ENCODE data around the gene ZNF407. TPM values are rescaled to one million over a fixed set of nuclear protein-coding genes. Genes with fewer than 3 reads are reported as not detected.

Gene ZNF407
- total and polyA plus RNA-seq, 4 donors, result 1.3 to 21.1 (median 9.5) TPM

GRCh38 chr18:74724186-74724585 is 126.5 kb downstream of the ZNF407 start:
- Histone ChIP-seq H3K4me3 (ENCODE audit: low read length in 2 of 2) (no peak overlapping the region), H3K9me3 (ENCODE audit: control insufficient read depth, low read length) (no peaks in the 10 kb centered on the region), H3K36me3 (ENCODE audit: control insufficient read depth in 1 of 2, insufficient read depth in 2 of 2, low read length in 1 of 2) (no peaks in the 10 kb centered on the region), H3K27ac (ENCODE audit: low read depth in 1 of 2, low read length in 2 of 2) (no peak overlapping the region), H3K27me3 (ENCODE audit: control insufficient read depth in 1 of 2, insufficient read depth in 2 of 2, low read length in 1 of 2) (no peaks in the 10 kb centered on the region), H3K4me1 (ENCODE audit: control insufficient read depth in 1 of 2, insufficient read depth in 2 of 2, low read length in 2 of 2) (no peaks in the 10 kb centered on the region)
- intact Hi-C loops (cut with DNase I), result no loop called here
- no peak for ATAC-seq (ENCODE audit: low FRiP score)
- no peak for DNase-seq
- 76 to 89% methylated on average over 1 of the region's 1 CpG for WGBS, 2 donors

- H3K4me3 ChIP-seq (ENCODE audit: low read length in 2 of 2), result no peak overlapping the region
- WGBS, 2 donors, result 93 to 94% methylated on average over 3 of the region's 3 CpGs
- ATAC-seq (ENCODE audit: low FRiP score) (no peak), DNase-seq (no peak)
- no peaks in the 10 kb centered on the region for H3K27me3 ChIP-seq (ENCODE audit: control insufficient read depth in 1 of 2, insufficient read depth in 2 of 2, low read length in 1 of 2)
- no peaks in the 10 kb centered on the region for H3K36me3 ChIP-seq (ENCODE audit: control insufficient read depth in 1 of 2, insufficient read depth in 2 of 2, low read length in 1 of 2)
- no peaks in the 10 kb centered on the region for H3K4me1 ChIP-seq (ENCODE audit: control insufficient read depth in 1 of 2, insufficient read depth in 2 of 2, low read length in 2 of 2)
- intact Hi-C loops (cut with DNase I), result no loop called here
- no peaks in the 10 kb centered on the region for H3K9me3 ChIP-seq (ENCODE audit: control insufficient read depth, low read length)
- no peak overlapping the region for H3K27ac ChIP-seq (ENCODE audit: low read depth in 1 of 2, low read length in 2 of 2)
Observed at GRCh38 chr18:74725690-74726089, 128.0 kb downstream of the ZNF407 start.

GRCh38 chr18:74728586-74728985 is 130.9 kb downstream of the ZNF407 start:
- no peaks in the 10 kb centered on the region for H3K27me3 ChIP-seq (ENCODE audit: control insufficient read depth in 1 of 2, insufficient read depth in 2 of 2, low read length in 1 of 2)
- H3K36me3 ChIP-seq (ENCODE audit: control insufficient read depth in 1 of 2, insufficient read depth in 2 of 2, low read length in 1 of 2), result no peaks in the 10 kb centered on the region
- no peak overlapping the region for H3K4me3 ChIP-seq (ENCODE audit: low read length in 2 of 2)
- WGBS, 2 donors, result 88 to 92% methylated on average over 5 of the region's 5 CpGs
- H3K4me1 ChIP-seq (ENCODE audit: control insufficient read depth in 1 of 2, insufficient read depth in 2 of 2, low read length in 2 of 2), result no peaks in the 10 kb centered on the region
- DNase-seq, result no peak
- no peaks in the 10 kb centered on the region for H3K9me3 ChIP-seq (ENCODE audit: control insufficient read depth, low read length)
- intact Hi-C loops (cut with DNase I), result no loop called here
- H3K27ac ChIP-seq (ENCODE audit: low read depth in 1 of 2, low read length in 2 of 2), result no peak overlapping the region
- no peak for ATAC-seq (ENCODE audit: low FRiP score)

GRCh38 chr18:74731097-74731496 is 133.4 kb downstream of the ZNF407 start:
- Histone ChIP-seq H3K27me3 (ENCODE audit: control insufficient read depth in 1 of 2, insufficient read depth in 2 of 2, low read length in 1 of 2) (no peaks in the 10 kb centered on the region), H3K4me3 (ENCODE audit: low read length in 2 of 2) (no peak overlapping the region), H3K36me3 (ENCODE audit: control insufficient read depth in 1 of 2, insufficient read depth in 2 of 2, low read length in 1 of 2) (no peaks in the 10 kb centered on the region), H3K27ac (ENCODE audit: low read depth in 1 of 2, low read length in 2 of 2) (no peak overlapping the region), H3K9me3 (ENCODE audit: control insufficient read depth, low read length) (no peaks in the 10 kb centered on the region), H3K4me1 (ENCODE audit: control insufficient read depth in 1 of 2, insufficient read depth in 2 of 2, low read length in 2 of 2) (no peaks in the 10 kb centered on the region)
- no peak for ATAC-seq (ENCODE audit: low FRiP score)
- intact Hi-C loops (cut with DNase I), result no loop called here
- no peak for DNase-seq
- 90 to 91% methylated on average over 5 of the region's 5 CpGs for WGBS, 2 donors

GRCh38 chr18:74732380-74732779 is 134.7 kb downstream of the ZNF407 start:
- Histone ChIP-seq H3K27me3 (ENCODE audit: control insufficient read depth in 1 of 2, insufficient read depth in 2 of 2, low read length in 1 of 2) (no peaks in the 10 kb centered on the region), H3K4me1 (ENCODE audit: control insufficient read depth in 1 of 2, insufficient read depth in 2 of 2, low read length in 2 of 2) (no peaks in the 10 kb centered on the region), H3K9me3 (ENCODE audit: control insufficient read depth, low read length) (no peaks in the 10 kb centered on the region), H3K27ac (ENCODE audit: low read depth in 1 of 2, low read length in 2 of 2) (no peak overlapping the region), H3K36me3 (ENCODE audit: control insufficient read depth in 1 of 2, insufficient read depth in 2 of 2, low read length in 1 of 2) (no peaks in the 10 kb centered on the region), H3K4me3 (ENCODE audit: low read length in 2 of 2) (no peak overlapping the region)
- intact Hi-C loops (cut with DNase I), result no loop called here
- DNase-seq, result no peak
- 92 to 96% methylated on average over 1 of the region's 1 CpG for WGBS, 2 donors
- no peak for ATAC-seq (ENCODE audit: low FRiP score)

- WGBS, 2 donors, result 89 to 90% methylated on average over 3 of the region's 3 CpGs
- H3K36me3 ChIP-seq (ENCODE audit: control insufficient read depth in 1 of 2, insufficient read depth in 2 of 2, low read length in 1 of 2), result no peaks in the 10 kb centered on the region
- no peak overlapping the region for H3K27ac ChIP-seq (ENCODE audit: low read depth in 1 of 2, low read length in 2 of 2)
- no peak for DNase-seq
- H3K4me1 ChIP-seq (ENCODE audit: control insufficient read depth in 1 of 2, insufficient read depth in 2 of 2, low read length in 2 of 2), result no peaks in the 10 kb centered on the region
- no peaks in the 10 kb centered on the region for H3K27me3 ChIP-seq (ENCODE audit: control insufficient read depth in 1 of 2, insufficient read depth in 2 of 2, low read length in 1 of 2)
- H3K9me3 ChIP-seq (ENCODE audit: control insufficient read depth, low read length), result no peaks in the 10 kb centered on the region
- intact Hi-C loops (cut with DNase I), result no loop called here
- no peak overlapping the region for H3K4me3 ChIP-seq (ENCODE audit: low read length in 2 of 2)
- ATAC-seq (ENCODE audit: low FRiP score), result no peak
Observed at GRCh38 chr18:74733598-74733997, 135.9 kb downstream of the ZNF407 start.

- intact Hi-C loops (cut with DNase I), result no loop called here
- H3K9me3 ChIP-seq (ENCODE audit: control insufficient read depth, low read length), result no peaks in the 10 kb centered on the region
- WGBS, 2 donors, result 73 to 74% methylated on average over 11 of the region's 11 CpGs
- H3K27me3 ChIP-seq (ENCODE audit: control insufficient read depth in 1 of 2, insufficient read depth in 2 of 2, low read length in 1 of 2), result no peaks in the 10 kb centered on the region
- no peaks in the 10 kb centered on the region for H3K4me1 ChIP-seq (ENCODE audit: control insufficient read depth in 1 of 2, insufficient read depth in 2 of 2, low read length in 2 of 2)
- H3K4me3 ChIP-seq (ENCODE audit: low read length in 2 of 2), result no peak overlapping the region
- DNase-seq (no peak), ATAC-seq (ENCODE audit: low FRiP score) (no peak)
- H3K27ac ChIP-seq (ENCODE audit: low read depth in 1 of 2, low read length in 2 of 2), result no peak overlapping the region
- no peaks in the 10 kb centered on the region for H3K36me3 ChIP-seq (ENCODE audit: control insufficient read depth in 1 of 2, insufficient read depth in 2 of 2, low read length in 1 of 2)
Observed at GRCh38 chr18:74734013-74734444, 136.4 kb downstream of the ZNF407 start.

- no peak for ATAC-seq (ENCODE audit: low FRiP score)
- Histone ChIP-seq H3K27ac (ENCODE audit: low read depth in 1 of 2, low read length in 2 of 2) (no peak overlapping the region), H3K9me3 (ENCODE audit: control insufficient read depth, low read length) (no peaks in the 10 kb centered on the region), H3K4me3 (ENCODE audit: low read length in 2 of 2) (no peak overlapping the region), H3K36me3 (ENCODE audit: control insufficient read depth in 1 of 2, insufficient read depth in 2 of 2, low read length in 1 of 2) (no peaks in the 10 kb centered on the region), H3K4me1 (ENCODE audit: control insufficient read depth in 1 of 2, insufficient read depth in 2 of 2, low read length in 2 of 2) (no peaks in the 10 kb centered on the region), H3K27me3 (ENCODE audit: control insufficient read depth in 1 of 2, insufficient read depth in 2 of 2, low read length in 1 of 2) (no peaks in the 10 kb centered on the region)
- 72 to 78% methylated on average over 5 of the region's 5 CpGs for WGBS, 2 donors
- intact Hi-C loops (cut with DNase I), result no loop called here
- no peak for DNase-seq
Observed at GRCh38 chr18:74739926-74740325, 142.3 kb downstream of the ZNF407 start.

GRCh38 chr18:74742573-74743243 is 145.0 kb downstream of the ZNF407 start:
- Histone ChIP-seq H3K36me3 (ENCODE audit: control insufficient read depth in 1 of 2, insufficient read depth in 2 of 2, low read length in 1 of 2) (no peaks in the 10 kb centered on the region), H3K27ac (ENCODE audit: low read depth in 1 of 2, low read length in 2 of 2) (no peak overlapping the region), H3K27me3 (ENCODE audit: control insufficient read depth in 1 of 2, insufficient read depth in 2 of 2, low read length in 1 of 2) (no peaks in the 10 kb centered on the region), H3K4me3 (ENCODE audit: low read length in 2 of 2) (no peak overlapping the region), H3K4me1 (ENCODE audit: control insufficient read depth in 1 of 2, insufficient read depth in 2 of 2, low read length in 2 of 2) (no peaks in the 10 kb centered on the region), H3K9me3 (ENCODE audit: control insufficient read depth, low read length) (no peaks in the 10 kb centered on the region)
- DNase-seq, result no peak
- intact Hi-C loops (cut with DNase I), result no loop called here
- 76 to 83% methylated on average over 5 of the region's 5 CpGs for WGBS, 2 donors
- ATAC-seq (ENCODE audit: low FRiP score), result no peak

All from aorta (tissue), 5 donors.